SJSA1 (cell line): ENCODE measurements around the gene TPBGL. TPM values are rescaled to one million over a fixed set of nuclear protein-coding genes. Genes with fewer than 3 reads are reported as not detected.
A peak's percentile ranks its signal among the peaks of the same experiment; 100 is the strongest.

Source experiments
- DNase-seq, 2 experiments: peaks; one replicate each; pipeline ENCODE4 v3.0.0-alpha.2; 2015 to 2020; ENCODE audit warnings: low spot score in 2 of 2, low read depth in 1 of 2
- H3K27ac ChIP-seq: fragments of 250-450 bp; sonication (Bioruptor Pico); 2 replicates; pipeline ENCODE4 v1.5.1; 2020; ENCODE audit warnings: mild to moderate bottlenecking, moderate library complexity
- H3K27me3 ChIP-seq: fragments of 250-450 bp; sonication (Bioruptor Pico); replicated peaks from 2 replicates; pipeline ENCODE4 v1.5.1; 2020; ENCODE audit warnings: mild to moderate bottlenecking, moderate library complexity
- H3K36me3 ChIP-seq: fragments of 250-450 bp; sonication (Bioruptor Pico); 2 replicates; pipeline ENCODE4 v1.5.1; 2020; ENCODE audit warnings: mild to moderate bottlenecking
- H3K4me1 ChIP-seq: fragments of 250-450 bp; sonication (Bioruptor Pico); replicated peaks from 2 replicates; pipeline ENCODE4 v1.6.1; 2021; ENCODE audit warnings: mild to moderate bottlenecking
- H3K4me3 ChIP-seq: fragments of 250-450 bp; sonication (Bioruptor Pico); 2 replicates; pipeline ENCODE4 v1.5.1; 2020; ENCODE audit warnings: mild to moderate bottlenecking
- H3K9me3 ChIP-seq: fragments of 250-450 bp; sonication (Bioruptor Pico); replicated peaks from 2 replicates; pipeline ENCODE4 v1.5.1; 2020; ENCODE audit warnings: mild to moderate bottlenecking
- total RNA-seq: library from RNA; depleted of rRNA; stranded (reverse); fragments of >200 nt; shearing (Covaris generic); gene quantifications from 2 replicates; pipeline ENCODE4 v1.2.3, GENCODE V29; 2014

The TPBGL gene
- total RNA-seq, 1 experiment from 2014 or later, result not detected

DNA sequence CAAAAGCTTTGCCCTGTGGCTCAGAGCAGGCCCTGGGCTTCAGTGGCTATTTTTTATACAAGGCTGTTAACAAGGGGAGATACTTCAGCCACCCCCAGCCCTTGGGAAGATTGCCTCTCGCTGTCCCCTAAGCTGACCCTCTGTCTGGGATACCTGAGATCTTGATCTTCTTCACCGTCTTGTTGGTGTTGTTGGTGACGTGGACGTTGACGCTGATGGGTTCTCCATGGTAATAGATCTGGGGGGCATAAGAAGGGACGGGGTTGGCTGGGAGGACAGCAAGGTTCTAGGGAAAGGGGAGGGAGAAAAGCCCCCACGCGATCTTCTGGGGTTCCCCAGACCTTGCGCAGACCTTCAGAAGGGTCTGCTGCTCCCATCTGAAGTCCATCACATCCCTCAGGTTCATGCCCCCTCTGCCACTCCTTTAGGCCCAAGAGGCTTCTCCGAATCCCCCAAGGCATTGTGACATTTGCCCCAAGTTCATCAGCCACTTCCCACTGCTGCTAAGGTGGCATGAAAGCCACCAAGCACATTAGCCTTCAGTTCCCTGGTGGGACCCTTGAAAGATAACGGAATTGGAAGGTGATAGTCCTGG, 36.7 kb downstream of the TPBGL start:
- Histone ChIP-seq H3K4me3 (no peak overlapping the region), H3K27me3 (no peaks in the 10 kb centered on the region), H3K27ac (no peak overlapping the region), H3K9me3 (no peaks in the 10 kb centered on the region), H3K4me1 (no peaks in the 10 kb centered on the region), H3K36me3 (no peaks in the 10 kb centered on the region)
- DNase-seq, result no peak

DNA sequence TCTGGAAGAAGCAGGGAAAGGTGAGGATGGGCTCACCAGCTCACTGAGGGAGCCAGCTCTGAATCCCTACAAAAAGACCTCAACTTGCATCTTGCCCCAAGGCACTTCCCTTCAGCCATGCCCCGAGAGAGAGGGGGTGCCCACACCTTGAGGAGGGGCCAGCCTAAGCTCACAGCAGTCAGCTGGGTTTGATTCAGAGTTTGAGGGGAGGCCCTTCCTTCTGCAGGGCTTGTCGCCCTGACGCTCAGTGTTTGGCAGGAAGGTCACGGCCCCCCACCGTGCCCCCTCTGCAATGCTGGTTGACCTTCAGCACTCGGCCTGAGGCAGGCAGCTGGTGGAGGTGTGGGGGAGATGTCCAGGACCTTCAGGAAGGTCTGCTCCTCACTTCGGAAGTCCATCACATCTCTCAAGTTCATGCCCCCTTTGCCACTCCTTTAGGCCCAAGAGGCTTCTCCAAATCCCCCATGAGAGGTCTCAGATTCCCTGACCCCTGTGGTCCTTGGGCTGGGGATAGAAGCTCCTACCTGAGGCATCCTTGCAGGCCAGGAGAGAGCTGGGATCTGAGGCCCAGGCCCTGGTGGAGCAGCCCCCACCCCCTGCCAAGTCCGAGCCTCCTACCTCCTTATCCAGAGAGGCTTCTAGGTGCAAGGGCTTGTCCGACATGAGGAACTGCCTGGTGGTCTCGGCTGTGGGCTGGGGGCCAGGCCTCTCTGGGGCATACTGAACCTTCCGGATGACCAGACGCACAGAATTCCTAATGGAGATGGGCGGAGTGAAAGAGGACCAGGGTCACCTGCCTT, 37.6 kb downstream of the TPBGL start:
- Histone ChIP-seq H3K4me1 (no peaks in the 10 kb centered on the region), H3K27ac (no peak overlapping the region), H3K9me3 (no peaks in the 10 kb centered on the region), H3K4me3 (no peak overlapping the region), H3K36me3 (no peaks in the 10 kb centered on the region), H3K27me3 (no peaks in the 10 kb centered on the region)
- no peak for DNase-seq

DNA sequence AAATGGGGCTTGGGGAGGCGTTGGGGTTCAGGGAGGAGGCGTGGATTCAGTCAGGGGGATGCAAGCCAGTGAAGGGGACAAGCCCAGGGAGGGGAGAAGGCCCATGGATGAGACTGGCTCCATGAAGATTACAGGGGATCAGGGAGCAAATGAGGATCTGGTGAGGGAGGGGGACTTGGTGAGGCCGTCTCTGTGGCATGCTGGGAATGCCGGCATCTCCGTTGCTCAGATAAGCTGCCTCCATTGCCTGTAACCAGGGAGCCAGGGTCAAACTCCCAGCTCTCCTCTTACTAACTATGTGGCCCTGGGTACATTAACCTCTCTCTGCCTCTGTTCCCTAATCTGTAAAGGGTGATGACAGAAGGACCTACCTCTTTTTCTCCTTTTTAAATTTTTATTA, 38.7 kb downstream of the TPBGL start:
- H3K4me3 ChIP-seq, result no peak overlapping the region
- no peaks in the 10 kb centered on the region for H3K9me3 ChIP-seq
- H3K36me3 ChIP-seq, result no peaks in the 10 kb centered on the region
- no peak overlapping the region for H3K27ac ChIP-seq
- DNase-seq, result no peak
- no peaks in the 10 kb centered on the region for H3K27me3 ChIP-seq
- no peaks in the 10 kb centered on the region for H3K4me1 ChIP-seq

DNA sequence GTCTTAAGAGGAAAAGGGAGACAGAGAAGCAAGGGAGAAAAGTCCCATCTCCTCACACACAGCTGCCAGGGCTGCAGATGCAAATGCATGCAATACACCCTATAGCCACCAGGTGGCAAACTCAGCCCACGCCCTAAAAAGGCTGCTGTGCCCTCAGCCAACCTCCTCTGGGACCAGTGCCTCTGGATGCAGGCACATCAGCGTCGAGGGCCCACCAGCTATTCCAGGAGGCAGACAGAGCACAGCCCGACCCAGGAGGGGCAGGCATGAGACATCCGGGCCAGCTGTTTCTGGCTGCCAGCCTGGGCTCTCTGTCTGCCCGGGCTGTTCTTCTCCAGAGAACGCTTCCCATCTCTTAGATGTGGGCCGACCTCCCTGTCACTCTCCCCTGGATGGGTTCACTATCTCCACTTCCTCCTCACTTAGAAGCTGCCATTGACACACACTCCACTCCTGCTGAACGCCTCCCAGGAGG, 39.7 kb downstream of the TPBGL start:
- H3K36me3 ChIP-seq, result no peaks in the 10 kb centered on the region
- H3K4me3 ChIP-seq, result no peak overlapping the region
- no peaks in the 10 kb centered on the region for H3K4me1 ChIP-seq
- no peaks in the 10 kb centered on the region for H3K27me3 ChIP-seq
- H3K9me3 ChIP-seq, result no peaks in the 10 kb centered on the region
- DNase-seq, result peak; percentile 27 to 58
- no peak overlapping the region for H3K27ac ChIP-seq

DNA sequence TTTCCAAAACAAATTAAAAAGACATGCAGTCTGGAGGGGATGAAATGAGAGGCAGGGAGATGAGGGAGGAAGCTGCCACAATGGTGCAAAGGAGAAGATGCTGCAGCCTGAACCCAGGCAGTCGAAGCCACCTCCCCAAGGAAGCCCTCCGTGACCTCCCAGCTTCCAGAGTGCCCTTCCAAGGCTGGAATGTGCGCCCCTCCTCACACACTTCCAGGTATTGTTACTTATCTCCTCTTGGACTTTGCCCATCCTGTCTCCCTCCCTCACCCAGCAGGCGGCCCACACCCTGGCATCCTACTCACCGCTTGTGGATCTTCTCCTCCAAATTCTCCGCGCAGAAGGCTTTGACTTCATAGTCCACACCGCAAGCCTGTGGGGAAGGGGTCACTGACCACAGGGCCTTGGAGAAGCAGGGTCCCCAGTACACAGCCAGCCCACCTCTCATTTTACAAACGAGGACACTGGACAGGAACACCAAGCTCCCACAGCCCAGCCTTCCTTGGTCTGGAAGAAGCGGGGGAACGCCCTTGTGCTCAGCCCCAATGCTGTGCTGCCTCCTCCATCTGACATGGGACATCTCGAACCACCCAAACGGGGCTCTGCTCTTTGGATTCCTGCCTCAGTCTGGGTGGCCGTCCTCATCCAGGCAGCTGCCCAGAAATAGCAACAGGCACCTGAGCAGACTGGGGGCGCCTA, 40.3 kb downstream of the TPBGL start:
- Histone ChIP-seq H3K27ac (no peak overlapping the region), H3K4me1 (no peaks in the 10 kb centered on the region), H3K27me3 (no peaks in the 10 kb centered on the region), H3K9me3 (no peaks in the 10 kb centered on the region), H3K4me3 (no peak overlapping the region), H3K36me3 (no peaks in the 10 kb centered on the region)
- DNase-seq, result no peak

DNA sequence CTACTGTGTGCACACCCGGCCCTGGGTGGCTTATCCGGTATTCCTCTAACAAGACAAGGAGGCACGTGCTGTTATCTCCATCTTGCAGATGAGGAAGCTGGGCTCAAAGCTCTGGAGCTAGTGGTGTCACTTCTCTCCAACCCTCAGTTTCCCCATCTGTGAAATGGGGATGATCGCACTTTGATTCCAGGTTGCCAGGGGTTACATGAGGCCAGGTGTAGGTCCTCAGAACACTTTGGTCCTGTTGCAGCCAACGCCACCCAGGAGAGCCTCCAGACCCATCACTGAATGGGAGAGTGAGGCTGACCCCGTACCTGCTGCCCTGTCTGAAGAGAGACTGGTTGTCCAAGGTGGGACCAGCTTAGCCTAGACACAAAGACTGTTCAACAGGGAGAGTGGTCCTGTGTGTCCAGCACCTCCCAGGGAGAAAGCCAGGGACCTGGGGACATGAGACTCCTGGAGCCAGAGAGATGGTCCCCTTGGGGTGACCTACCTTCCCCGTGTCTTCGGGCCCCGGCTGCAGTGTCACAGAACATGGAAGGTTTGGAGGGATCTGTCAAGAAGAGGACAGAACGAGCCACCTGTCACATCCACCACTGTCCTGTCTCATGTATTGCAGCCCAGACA, 41.0 kb downstream of the TPBGL start:
- no peak for DNase-seq
- Histone ChIP-seq H3K27me3 (no peaks in the 10 kb centered on the region), H3K27ac (no peak overlapping the region), H3K4me3 (no peak overlapping the region), H3K36me3 (no peaks in the 10 kb centered on the region), H3K9me3 (no peaks in the 10 kb centered on the region), H3K4me1 (no peaks in the 10 kb centered on the region)

DNA sequence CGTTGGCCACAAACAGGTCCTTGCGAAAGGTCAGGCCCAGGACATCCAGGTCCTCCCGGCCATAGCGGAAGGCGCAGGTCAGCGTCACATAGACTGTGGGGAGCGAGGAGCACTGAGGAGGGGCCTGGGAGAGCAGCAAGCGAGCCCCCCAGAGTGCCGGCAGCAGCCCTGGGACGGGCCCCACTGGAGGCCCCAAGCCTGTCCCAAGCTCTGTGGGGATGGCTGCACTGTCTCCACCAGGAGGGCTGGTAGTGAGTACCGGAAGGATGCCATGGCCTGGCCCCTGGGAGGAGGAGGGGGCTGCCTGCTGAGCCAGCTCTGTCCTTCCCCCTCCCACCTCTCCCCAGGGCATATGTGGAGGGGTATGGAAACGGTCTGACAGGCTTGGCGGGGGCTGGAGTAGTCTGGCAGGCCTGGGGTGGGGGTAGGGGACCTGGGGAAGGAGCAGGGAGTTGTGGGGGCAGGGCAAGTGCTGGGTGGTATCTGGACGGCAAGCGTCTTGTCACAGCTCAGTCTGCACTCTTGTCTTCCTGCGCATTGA, 42.9 kb downstream of the TPBGL start:
- Histone ChIP-seq H3K9me3 (no peaks in the 10 kb centered on the region), H3K27ac (no peak overlapping the region), H3K36me3 (no peaks in the 10 kb centered on the region), H3K4me1 (no peaks in the 10 kb centered on the region), H3K4me3 (no peak overlapping the region), H3K27me3 (no peaks in the 10 kb centered on the region)
- DNase-seq, result no peak

DNA sequence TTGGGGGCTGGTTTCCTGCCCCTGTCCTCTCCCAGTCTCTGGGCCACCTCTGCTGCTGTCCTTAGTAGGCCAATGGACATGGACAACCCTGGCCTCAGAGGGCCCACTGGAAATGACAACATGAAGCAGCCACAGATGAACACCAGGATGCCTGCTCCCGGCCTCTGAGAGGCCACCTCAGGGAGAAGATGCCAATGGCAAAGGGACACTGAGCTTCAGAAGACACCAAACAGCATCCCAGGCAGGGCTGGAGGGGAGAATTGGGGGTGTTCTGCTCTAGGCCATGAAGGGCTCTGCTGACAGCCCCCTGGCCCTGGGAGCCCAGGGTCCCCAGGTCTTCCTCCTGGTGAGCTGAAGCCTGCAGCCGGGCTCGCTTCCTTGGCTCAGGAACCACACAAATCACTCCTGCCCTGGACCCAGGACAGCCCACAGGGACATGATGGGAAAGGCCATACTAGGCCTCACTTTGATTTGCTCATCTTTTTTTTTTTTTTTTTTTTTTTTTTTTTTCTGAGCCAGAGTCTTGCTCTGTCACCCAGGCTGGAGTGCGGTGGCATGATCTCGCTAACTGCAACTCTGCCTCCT, 45.3 kb downstream of the TPBGL start:
- H3K4me3 ChIP-seq, result no peak overlapping the region
- H3K36me3 ChIP-seq, result no peaks in the 10 kb centered on the region
- no peaks in the 10 kb centered on the region for H3K9me3 ChIP-seq
- DNase-seq, result no peak
- H3K27me3 ChIP-seq, result no peaks in the 10 kb centered on the region
- H3K27ac ChIP-seq, result no peak overlapping the region
- no peaks in the 10 kb centered on the region for H3K4me1 ChIP-seq

DNA sequence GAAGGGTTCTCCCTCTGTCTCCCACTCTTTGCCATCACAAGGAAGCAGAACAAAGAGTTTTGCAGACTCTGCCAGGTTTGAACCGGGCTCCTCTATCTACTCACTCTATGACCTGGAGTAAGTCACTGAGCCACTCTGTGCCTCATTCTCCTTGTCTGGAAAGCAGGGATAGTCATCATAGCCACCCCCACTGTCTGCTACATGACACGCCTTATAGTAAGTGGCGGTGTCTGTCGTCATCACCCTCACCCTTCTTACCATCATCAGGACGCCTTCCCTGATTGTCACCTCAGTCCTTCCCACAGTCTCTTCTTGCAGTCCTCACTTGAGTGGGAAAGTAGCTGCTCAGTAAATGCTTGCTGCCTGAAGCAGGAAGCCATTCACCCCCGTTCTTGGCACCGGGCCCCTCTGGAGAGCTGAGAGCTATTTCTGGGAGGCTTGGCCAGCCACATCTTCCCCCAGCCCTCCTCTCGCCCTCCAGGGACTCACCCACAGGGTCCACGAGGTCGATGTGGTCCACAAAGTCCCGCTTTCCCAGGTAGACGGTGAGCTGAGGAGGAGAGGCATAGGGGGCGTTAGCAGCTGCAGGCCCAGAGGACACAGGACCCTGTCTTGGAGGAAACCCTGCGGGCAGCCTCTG, 46.4 kb downstream of the TPBGL start:
- Histone ChIP-seq H3K9me3 (no peaks in the 10 kb centered on the region), H3K4me1 (no peaks in the 10 kb centered on the region), H3K36me3 (no peaks in the 10 kb centered on the region), H3K27me3 (no peaks in the 10 kb centered on the region), H3K27ac (no peak overlapping the region), H3K4me3 (no peak overlapping the region)
- no peak for DNase-seq

DNA sequence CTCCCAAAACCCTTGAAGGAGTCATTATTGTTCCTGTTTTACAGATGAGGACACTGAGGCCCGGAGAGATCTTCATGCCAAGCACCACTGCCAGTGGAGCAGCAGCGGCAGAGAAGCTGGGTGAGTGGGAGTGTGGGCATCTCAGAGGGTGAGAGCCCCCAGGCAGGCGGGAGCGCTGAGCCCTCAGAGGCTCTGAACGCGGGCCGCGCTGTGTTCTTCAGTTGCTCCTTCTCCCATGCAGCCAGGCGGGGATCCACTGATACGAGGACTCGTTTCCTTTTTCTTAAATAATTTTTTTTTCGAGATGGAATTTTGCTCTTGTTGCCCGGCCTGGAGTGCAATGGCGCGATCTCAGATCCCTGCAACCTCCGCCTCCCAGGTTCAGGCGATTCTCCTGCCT, 47.0 kb downstream of the TPBGL start:
- Histone ChIP-seq H3K4me3 (no peak overlapping the region), H3K9me3 (no peaks in the 10 kb centered on the region)

DNA sequence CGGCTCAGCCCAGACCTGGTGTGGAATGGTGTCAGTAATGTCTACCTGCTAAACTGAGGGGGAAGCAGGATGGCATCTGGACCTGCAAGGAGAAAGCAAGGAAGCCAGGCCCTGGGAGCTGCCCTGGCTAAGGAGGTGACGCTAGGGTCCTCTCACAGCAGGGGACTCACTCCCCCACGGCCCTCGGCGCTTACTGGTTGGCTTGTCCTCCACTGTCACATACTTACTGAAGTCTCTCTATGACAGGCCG, 48.9 kb downstream of the TPBGL start:
- Histone ChIP-seq H3K4me1 (no peaks in the 10 kb centered on the region), H3K36me3 (no peaks in the 10 kb centered on the region), H3K27me3 (no peaks in the 10 kb centered on the region), H3K27ac (no peak overlapping the region), H3K9me3 (no peaks in the 10 kb centered on the region), H3K4me3 (no peak overlapping the region)
- no peak for DNase-seq

More for the DNA sequence above, 47.0 kb downstream of the TPBGL start:
- Histone ChIP-seq H3K27ac (no peak overlapping the region), H3K27me3 (no peaks in the 10 kb centered on the region), H3K36me3 (no peaks in the 10 kb centered on the region), H3K4me1 (no peaks in the 10 kb centered on the region)
- no peak for DNase-seq

DNA sequence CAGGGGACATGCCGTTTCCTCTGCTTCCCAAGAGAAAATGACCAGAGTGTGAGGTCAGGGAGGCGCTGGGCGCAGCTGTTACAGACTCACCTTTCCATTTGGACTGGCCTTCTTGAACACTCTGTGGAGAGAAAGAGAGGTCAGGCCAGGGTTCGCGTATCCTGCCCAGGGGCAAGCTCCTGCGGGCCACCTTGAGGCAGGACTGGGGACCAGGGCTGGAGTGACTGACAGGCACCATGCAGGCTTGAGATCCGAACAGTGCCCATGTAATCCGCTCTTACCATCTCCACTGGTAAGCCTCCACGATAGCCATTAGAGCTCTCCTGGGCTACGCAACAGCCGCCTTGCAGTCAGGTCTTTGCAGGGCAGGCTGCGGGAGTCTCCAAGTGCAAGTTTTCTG, 49.3 kb downstream of the TPBGL start:
- Histone ChIP-seq H3K27me3 (no peaks in the 10 kb centered on the region), H3K9me3 (no peaks in the 10 kb centered on the region), H3K4me1 (no peaks in the 10 kb centered on the region), H3K27ac (no peak overlapping the region), H3K36me3 (no peaks in the 10 kb centered on the region), H3K4me3 (no peak overlapping the region)
- DNase-seq, result no peak

DNA sequence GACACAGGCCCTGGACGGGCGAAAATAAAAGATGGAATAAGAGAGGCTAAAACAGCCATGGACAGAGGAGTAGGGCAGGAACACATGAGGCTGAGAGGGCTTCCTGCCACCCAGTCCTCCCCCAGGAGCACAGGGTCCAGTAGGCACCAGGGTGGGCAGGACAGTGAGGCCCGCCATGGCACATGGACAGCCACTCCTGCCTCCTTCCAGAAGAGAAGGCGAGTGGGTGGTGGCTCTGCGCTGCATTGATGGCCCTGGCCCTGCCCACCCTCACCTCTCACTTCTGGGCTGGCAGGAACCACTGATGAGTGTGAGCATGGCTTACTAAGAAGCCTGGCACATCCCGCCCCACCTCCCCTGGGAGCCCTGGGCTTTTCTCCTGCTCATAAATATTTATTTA, 51.2 kb downstream of the TPBGL start:
- DNase-seq, result no peak
- Histone ChIP-seq H3K4me3 (no peak overlapping the region), H3K36me3 (no peaks in the 10 kb centered on the region), H3K27ac (no peak overlapping the region), H3K27me3 (no peaks in the 10 kb centered on the region), H3K4me1 (no peaks in the 10 kb centered on the region), H3K9me3 (no peaks in the 10 kb centered on the region)
